Umbilical cord (tissue), 2 donors: ENCODE data around the gene FSTL4. TPM values are rescaled to one million over a fixed set of nuclear protein-coding genes. Genes with fewer than 3 reads are reported as not detected.

Experiments
- DNase-seq: peaks from one replicate; pipeline ENCODE4 v3.0.0-alpha.2; 2015; ENCODE audit warnings: low spot score
- total RNA-seq: library from RNA; depleted of rRNA; stranded (reverse); fragments of >200 nt; gene quantifications from one replicate; pipeline ENCODE4 v1.2.3, GENCODE V29; 2014; ENCODE audit warnings: low replicate concordance; ENCODE audit not compliant: insufficient read depth

Gene FSTL4
- total RNA-seq, 1 donor from 2014 or later = 1.4 TPM

DNA sequence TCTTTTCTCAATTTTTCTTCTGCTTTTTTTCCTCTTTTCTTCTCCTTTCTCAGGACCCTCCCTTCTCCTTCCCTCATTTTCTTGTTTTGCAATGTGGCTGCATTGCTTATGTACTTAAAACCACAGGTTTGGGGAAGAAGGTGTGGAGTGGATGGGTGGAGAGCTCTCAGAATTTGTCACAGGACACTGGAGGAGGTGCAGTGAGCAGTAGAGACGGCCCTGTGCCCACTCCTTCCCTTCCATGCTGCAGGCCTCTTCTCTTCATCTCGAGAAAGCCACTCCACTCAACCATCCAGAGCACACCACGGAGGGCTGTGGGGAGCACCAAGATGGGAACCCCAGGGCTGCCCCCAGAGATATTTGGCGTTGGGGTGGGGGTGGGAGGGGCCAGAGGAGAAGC, 92.3 kb downstream of the FSTL4 start:
- DNase-seq = no peak

DNA sequence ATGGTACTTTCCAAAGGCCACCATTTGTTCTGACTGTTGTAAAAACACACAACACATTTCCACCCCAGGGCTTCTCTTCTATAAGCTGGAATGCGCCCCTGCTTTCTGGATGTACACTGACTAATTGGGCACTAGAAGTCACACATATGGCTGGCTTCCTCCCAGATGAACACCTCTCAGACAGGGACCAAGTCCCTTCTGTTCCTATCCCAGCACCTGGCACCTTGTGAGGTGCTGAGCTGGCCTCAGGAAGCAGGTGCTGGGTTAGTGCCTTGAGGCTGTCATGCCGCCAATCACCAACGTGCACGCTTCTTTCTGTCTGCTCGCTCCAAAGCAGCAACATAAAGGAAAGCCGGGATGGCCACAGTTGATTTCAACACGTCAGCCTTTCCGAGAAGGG, 93.2 kb downstream of the FSTL4 start:
- no peak for DNase-seq

DNA sequence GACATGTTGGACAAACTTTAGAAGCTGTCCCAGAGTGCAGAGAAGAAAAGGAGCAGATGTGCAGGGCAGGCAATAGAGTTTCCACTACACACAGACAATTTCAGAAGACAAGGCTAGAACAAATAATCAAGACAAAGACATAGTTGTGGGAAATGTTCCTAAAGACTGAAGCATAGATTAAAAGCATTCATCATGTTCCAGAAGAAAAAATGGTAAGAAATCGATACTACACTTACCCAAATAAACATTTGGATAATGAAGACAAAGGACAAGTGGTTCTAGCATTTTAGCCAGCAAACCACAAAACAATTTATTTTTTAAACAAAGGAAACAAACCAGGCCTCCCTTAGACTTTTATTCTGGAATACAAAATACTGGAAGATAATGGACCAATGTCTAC, 97.9 kb downstream of the FSTL4 start:
- DNase-seq = no peak

DNA sequence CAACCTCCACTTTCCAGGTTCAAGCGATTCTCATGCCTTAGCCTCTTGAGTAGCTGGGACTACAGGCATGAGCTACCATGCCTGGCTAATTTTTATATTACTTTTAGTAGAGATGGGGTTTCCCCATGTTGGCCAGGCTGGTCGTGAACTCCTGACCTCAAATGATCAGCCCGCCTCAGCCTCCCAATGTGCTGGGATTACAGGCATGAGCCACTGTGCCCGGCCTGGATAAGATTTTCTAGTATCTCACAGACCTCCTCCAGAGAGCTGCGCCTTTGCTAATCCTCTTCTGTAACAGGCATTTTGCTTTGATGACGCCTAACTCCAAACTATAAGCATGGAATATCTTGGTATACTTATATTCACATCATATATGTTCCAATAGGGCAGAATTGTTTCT, 99.4 kb downstream of the FSTL4 start:
- DNase-seq = no peak

DNA sequence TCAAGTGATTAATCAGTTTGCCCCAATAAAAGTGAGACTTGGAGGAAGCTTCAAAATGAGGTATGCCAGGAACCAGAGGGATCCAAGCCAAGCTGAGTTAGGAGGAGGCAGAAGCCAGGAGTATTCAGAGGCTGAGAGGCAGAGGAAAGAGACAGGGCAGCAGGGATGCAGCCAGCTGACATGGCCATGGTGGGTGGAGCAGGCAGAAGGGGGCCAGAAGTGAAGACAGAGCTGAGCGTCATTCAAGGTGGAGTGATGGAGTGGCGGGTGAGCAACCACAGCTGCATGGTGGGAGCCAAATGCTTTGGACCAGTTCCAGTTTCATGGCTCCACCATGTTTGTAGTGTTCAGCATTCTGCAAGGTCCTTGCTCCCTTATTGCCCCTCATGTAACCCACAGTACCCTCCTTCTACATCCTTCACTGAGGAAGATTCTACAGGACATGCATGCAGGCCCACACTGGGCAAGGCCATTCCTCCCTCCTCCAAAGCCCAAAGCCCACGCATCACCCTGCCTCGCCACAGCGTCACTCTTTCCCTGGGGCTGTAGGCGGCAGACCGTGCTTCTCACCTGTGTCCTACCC, 100.6 kb downstream of the FSTL4 start:
- DNase-seq = no peak

DNA sequence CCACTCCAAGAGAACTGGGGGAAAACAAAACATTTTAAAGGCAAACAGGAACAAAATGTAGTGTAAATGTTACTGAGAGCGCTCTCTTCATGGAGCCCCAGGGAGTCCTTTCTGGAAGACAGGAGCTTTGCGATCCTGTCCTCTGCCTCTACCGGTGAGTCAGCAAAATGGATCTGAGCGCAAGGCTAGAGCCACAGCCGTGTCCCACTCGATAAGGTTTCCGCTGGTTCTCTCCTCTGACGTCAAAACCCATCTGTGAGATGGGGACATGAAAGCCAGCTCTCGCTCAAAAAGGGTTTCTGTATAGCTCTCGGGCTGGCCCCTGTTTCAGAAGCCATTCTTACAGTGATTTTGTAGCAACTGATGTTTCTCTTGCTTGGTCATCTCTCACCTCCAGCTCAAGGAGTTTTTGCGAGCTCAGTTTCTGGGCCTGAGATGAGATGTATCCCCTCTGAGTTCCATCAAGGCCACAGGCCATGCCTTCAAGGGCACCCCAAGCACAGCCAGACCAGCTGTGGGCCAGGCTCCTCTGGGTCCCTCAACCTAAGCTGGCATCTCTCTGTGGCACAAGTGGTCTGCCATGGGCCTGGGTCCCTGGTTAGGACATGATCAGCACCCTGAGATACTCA, 101.6 kb downstream of the FSTL4 start:
- no peak for DNase-seq

DNA sequence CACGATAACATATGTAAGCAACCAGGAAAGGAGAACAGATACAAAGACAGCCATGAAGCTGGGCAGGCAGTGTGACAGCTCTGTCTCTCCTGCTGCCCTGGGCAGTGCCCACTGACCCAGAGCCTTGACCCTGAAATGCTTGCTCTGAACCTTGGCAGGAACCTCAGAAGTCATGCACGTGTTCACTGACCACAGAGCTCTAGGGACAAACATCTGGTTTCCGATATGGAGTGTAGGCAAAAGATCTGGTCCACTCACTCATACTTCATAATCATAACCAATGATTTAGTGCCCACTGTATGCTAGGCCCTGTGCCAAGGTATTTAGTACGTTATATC, 102.6 kb downstream of the FSTL4 start:
- no peak for DNase-seq

DNA sequence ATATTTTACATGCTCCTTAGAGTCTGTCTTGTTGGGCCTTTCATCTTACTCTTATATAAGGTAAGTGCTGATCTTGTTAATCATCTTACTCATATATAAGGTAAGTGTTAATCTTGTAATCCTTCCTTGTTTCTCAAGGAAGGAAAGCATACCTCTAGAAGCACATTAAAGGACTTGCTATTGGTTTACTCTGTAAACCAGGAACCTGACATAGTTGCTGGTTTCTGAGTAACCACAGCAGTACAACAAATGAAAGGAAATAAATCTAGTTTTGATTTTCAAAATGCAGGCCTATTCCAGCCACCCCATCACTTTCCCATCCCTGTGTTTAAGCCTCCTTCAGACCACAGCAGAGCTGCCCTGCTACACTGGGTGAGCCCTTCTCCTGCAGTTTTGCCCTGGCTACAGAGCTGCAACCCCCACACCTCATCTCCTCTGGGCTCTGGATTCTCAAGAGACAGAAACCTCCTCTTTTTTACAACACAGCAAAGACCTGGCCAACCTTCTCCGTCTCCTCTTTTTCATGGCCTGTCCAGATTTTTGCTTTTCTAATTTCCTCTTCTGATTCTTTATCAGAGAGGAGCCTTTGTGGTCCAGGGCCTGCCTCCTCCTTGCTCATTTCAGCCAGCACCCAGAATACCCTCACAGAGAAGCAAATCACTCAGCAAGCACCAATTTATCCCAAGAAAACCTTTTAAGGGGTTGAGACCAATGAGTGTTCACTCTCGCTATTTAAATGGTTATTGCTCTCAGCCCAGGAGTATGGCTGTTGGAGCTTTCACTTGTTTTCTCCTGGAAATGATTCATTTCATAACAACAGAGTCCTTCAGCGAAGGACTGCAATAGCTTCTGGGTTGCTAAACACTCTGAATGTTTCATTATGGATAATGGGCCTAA, 103.2 kb downstream of the FSTL4 start:
- DNase-seq = no peak

DNA sequence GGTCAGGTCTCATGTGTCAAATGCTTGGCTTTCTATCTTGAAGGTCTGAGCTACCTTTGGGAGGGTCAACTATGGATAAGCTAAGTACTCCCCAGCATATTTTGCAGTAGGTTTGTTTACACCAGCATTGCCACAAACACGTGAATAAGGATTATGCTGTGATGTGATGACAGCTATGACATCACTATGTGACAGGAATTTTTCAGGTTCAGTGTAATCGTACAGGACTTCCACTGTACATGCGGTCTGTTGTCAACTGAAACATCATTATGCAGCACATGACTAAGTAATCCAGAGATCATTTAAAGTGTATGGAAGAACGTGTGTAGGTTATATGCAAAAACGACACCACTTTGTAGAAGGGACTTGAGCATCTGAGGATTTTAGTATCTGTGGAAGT, 104.0 kb downstream of the FSTL4 start:
- no peak for DNase-seq

DNA sequence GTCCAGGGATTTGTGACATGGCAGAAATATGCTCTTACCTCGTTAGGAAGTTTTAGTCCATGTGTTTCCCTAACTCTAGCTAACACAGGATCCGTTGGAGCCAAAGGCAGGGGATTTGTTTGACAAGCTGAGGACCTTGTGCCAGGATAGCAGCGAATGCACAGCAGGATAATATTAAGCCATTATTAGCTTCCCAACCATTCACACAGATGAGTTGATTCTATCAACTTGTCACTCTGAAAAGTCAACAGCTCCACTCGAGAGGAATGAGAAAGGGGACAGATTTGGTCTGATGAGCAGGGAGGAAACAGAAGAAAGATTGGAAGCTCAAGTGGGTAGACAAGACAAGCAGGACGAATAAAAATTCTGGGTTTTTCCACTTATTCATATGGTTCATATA, 106.2 kb downstream of the FSTL4 start:
- DNase-seq = no peak

DNA sequence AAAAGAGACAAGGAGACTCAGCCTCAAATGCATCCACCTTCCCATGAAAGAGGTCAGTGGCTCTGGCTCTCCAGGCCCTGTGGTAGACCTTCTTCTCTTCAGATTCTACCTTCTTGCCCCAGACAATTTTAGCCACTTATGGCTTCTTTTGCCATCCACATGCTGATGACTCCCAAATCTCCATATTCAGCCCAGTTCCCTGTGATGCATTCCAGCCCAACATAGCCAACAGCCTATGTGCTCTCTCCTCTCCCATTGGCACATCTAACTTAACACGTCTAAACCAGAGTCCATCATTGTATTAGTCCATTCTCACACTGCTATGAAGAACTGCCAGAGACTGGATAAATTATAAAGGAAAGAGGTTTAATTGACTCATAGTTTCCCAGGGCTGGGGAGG, 108.8 kb downstream of the FSTL4 start:
- DNase-seq = no peak

DNA sequence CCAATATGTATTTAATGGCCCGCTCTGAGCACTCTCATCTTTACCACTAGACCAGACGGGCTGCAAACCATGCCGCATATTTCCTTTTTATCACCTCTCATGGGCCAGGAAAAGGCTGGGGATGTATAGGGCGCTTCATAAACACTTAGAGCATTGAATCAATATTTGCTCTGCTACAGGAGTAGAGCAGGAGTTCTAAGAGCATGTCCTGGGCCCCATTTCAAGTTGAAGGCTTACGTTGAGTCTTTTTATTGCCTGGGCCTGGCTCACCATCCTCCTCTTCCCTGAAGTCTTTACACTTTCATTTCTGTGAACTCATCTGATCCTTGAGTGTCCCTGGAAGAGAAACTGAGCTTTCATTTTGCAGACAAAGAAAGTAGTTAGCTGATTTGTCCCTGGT, 112.4 kb downstream of the FSTL4 start:
- no peak for DNase-seq

DNA sequence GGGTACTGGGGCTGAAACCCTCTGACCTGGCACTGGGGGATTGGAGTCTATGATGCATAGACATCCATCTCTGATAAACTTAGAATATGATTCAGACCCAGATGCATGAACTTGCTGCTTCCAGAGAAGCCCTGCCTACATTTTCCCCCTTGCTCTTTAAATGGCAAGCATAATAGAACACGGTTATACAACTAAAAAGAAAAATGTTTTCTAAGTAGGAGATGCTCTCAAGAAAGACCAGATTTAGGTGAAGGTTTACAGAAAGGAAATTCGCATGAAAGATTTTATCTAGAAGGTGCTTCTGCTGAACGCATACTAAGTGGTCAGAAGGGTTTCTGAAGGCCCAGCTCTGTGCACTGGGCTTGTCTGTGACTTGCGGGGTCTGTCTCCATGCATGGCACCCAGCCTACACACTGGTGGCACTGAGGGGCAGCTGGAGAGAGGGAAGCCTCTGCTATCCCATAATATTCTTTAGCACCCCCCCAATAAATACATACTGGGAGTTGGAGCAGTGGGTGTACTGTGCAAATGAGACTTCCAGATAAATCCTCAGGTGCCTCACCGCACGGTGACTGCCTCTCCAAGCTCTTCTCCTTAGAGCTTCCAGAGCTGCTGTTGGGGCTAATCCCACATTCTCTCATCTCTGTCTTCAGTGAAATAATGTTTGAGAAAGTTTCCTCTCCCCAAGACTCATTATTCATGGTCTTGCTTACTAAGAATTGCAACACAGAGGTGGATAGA, 114.6 kb downstream of the FSTL4 start:
- no peak for DNase-seq

DNA sequence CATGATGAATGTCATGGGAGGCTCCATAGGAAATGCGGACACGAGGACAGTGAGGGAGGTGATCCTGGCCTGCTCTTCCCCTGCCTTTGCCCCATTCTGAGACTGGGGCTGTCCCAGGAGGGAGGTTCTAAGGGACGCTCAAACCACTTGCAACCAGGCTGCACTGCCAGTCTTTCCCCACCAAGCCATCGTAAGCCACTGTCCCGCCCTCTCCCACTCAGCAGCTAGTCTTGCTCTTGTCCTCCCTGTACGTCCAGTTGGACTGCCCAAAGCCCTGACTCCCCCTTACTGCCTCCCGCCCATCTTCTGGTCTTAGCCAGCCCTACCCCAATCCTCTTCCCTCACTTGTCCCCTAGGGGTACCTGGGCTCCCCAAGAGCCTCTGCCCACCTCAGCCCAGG, 115.7 kb downstream of the FSTL4 start:
- DNase-seq = no peak

DNA sequence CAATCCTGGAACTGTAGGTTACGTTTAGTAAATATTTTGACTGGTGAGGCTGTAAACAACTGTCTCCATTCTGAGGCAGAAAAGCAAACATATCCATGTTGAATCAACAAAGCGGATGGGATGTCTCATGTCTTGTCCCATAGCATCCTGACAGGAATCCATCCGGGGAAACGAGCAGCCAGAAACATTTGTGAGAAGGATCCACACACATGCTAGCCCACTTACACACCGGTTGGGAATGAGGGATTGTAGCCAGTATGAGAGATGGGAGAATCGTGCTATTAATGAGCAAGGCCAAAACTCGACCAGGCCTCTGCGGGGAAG, 117.5 kb downstream of the FSTL4 start:
- DNase-seq = no peak

DNA sequence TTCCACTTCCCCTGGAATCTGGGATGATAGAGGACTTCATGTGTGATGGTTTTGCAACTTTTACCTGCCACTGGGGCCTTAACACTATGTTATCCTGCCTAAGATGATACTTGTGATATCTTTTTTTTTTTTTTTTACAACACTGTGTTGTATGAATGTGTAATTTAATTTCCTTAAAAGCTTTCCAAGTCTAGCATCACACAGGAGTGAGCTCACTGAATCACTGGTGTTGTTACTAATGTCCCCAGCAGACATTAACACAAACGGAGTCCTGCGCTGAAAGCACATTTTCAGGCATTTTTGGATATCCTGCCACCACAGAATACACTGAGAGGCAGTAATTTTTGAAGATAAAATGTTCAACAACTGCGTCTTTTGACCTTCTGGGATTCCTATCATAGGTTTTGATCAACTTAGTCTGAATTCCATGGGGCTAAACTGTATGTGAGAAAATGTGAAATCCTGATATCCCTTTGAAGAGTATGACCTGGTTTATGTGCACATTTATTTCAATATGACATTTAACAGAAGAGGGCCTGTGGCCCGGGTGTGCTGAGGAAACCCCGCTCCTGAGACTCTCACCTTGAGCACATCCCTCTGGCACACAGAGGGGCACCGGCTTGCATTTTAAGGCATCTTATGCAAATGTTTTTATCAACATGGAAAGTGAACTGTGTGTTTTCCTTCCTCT, 118.0 kb downstream of the FSTL4 start:
- DNase-seq = no peak

DNA sequence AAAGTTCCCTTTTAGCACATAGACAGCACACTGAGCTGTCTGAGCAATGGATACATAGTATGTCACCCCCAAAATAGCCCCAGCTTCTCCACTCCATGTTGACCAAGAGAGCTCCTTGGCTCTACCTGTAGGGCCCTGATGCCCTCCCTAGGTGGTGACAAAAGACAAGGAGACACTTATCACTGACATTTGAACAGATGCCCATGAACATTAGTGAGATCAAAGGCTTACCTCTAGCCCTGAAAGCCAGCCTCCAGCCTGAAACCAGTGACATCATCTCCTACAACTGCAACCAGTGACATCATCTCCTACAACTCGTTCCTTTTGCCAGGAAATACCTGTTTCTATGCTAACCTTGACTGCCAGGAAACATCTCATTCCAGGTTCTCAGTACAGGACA, 122.7 kb downstream of the FSTL4 start:
- DNase-seq = no peak

DNA sequence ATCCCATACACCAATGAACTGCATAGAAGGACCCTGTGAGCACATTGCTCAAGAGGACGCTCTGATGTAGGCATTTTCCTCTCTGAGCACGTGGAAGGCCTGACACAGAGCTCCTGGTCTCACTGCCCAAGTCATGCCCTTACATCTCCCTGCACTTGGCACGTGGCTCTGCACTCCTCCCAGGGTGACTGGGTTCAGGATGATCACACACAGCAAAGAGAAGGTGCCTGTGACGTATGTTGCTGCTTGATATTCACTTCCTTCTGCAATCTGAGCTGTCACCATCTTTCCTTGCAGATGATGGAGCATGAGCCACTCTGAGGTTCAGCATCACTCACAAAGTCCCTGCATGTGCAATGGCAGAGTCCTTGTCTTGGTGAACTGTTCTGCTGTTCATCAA, 125.2 kb downstream of the FSTL4 start:
- no peak for DNase-seq

DNA sequence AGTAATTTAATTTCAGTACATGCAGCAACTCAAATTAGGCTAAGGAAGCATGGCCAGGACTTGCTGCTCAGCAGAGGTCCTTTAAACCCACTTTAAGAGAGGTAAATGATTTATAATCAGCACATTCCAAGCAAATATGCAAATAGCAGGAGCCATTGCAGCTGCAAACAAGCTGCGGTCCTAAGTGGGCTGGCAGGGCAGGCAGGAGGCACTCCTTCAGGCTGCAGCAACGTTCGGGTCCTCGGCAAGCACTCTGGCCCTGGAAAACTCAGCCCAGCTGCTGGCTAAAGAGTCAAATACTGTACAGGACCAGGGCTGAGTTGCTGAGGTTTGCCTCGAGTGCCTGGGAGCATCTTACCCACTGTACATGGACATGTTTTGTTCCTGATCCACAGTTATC, 126.9 kb downstream of the FSTL4 start:
- DNase-seq = no peak

DNA sequence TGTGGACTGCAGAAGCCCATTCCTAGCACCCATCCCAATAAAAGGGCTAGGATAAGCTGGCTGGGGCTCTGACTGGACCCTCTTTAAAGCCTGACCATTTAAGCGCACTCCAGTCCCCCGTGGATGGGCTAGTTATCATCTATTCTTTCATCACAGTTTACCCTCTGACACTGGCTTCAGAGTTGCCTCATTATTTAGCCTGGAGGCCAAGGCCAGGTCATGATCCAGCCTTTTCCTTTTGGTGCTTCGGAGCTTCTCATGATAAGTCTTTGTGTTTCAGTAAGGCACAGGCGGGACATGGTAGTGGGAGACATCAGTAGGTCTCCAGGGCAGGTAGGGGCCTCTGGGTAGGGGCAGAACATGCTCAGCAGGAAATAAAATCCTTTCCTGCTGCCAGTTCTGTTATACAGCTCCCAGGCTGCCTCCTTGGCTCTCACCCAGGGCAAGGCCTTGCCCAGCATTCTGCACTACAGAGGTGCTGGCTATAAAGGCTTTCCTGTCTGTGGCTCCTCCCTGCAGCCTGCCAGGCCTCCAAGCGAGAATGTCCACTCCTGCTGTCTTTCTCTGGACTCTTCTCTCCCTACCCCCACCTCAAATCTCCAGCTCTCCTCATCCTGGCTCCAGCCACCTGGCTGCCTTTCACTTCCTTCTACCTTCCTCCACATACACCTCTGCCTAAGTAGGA, 128.8 kb downstream of the FSTL4 start:
- DNase-seq = no peak

DNA sequence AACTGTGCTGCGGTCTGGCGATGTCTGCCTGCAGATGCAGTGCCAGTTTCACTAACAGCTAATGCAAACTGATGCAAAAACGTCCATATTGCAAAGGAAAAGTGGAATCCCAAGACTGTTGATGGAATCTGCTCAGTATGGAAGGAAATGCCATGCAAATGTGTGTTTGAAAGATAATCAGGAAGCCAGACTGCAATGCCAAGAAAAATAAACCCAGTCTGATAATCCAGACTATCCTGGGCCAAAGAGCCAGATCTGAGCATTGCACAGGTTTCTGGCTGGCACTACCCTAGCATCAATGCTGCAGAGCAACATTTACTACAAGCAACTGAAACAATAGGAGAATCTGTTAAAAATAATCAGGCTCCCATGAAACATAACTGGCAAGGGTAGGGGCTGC, 130.3 kb downstream of the FSTL4 start:
- DNase-seq = no peak
